HG03175 (cell line): Measurements from ENCODE around the gene CCN2.
"Not testable (repeated sequence)": the region's sequence is repeated elsewhere in the genome, so short reads cannot be mapped to it uniquely, and the experiment has no call there.

Experiments
- ATAC-seq: cut with Tn5 transposase; IDR thresholded peaks from one replicate; pipeline ENCODE4 v1.9.1; 2021; ENCODE audit warnings: mild to moderate bottlenecking, moderate library complexity; ENCODE audit not compliant: unreplicated experiment

The CCN2 gene

GRCh38 chr6:131911951-131912350 is 39.2 kb downstream of the CCN2 start:
- ATAC-seq = no peak

GRCh38 chr6:131910956-131911355 is 40.2 kb downstream of the CCN2 start:
- no peak for ATAC-seq

GRCh38 chr6:131910219-131910589 is 41.0 kb downstream of the CCN2 start:
- ATAC-seq = no peak

- ATAC-seq = peak; percentile 99
These were observed 41.6 kb downstream of the CCN2 start for GRCh38 chr6:131909408-131910218.

GRCh38 chr6:131908787-131909186 is 42.4 kb downstream of the CCN2 start:
- not testable (repeated sequence) for ATAC-seq

GRCh38 chr6:131903734-131904133 is 47.4 kb downstream of the CCN2 start:
- ATAC-seq = not testable (repeated sequence)

GRCh38 chr6:131901326-131901873 is 49.8 kb downstream of the CCN2 start:
- not testable (repeated sequence) for ATAC-seq

GRCh38 chr6:131900231-131900630 is 50.9 kb downstream of the CCN2 start:
- ATAC-seq = no peak

GRCh38 chr6:131898718-131899117 is 52.5 kb downstream of the CCN2 start:
- no peak for ATAC-seq
